ENCODE results near the gene CX3CR1.

DNA sequence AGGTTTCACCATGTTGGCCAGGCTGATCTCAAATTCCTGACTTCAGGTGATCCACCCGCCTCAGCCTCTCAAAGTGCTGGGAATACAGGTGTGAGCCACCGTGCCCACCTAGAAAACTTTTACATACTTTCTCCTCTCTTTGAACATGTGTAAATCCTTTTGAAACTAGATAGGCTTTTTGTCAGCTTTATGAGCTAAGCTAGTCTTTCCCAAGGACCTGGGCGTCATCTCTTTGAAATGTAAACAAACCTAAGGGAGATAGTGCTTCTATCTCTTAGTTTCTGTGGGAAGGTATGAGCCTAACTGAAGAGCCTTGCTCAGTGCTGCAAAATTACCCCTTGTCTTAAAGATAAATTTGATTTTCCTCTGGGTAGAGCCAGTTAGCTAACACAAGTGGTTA, 4.8 kb downstream of the CX3CR1 start:
- TF ChIP-seq POLR2A (IDR thresholded peaks at IDR 0.05; ENCODE audit: low read length) (no peak), GATA1 (IDR thresholded peaks at IDR 0.05; ENCODE audit: low read depth, low read length) (no peak)
